Measurements from ENCODE around the gene MAP9. TPM values are rescaled to one million over a fixed set of nuclear protein-coding genes. Genes with fewer than 3 reads are reported as not detected.

The MAP9 gene
- total and polyA plus RNA-seq, 2 of the 4 experiments (the other 2 are of a cell fraction) = 4.0 to 6.6 TPM

GRCh38 chr4:155407480-155407879 lies 30.7 kb upstream of the MAP9 start:
- Histone ChIP-seq H3K56ac (ENCODE audit: extremely low read depth, insufficient read depth, low read length) (no peak overlapping the region), H3K23ac (ENCODE audit: low read depth, low read length) (no peak overlapping the region), H3K27me3 (ENCODE audit: control insufficient read depth, insufficient read depth, low read length) (no peaks in the 10 kb centered on the region), H2BK15ac (ENCODE audit: low read depth, low read length) (no peak overlapping the region), H3K18ac (ENCODE audit: low read depth, low read length) (no peak overlapping the region), H3K4me3 (ENCODE audit: insufficient read depth, low read depth, low read length) (no peak overlapping the region), H4K91ac (ENCODE audit: insufficient read depth, low read depth, low read length) (no peak overlapping the region), H3K14ac (replicated peaks; ENCODE audit: low read depth, low read length) (no peak overlapping the region), H3K9ac (ENCODE audit: low read depth, low read length) (no peak overlapping the region), H2AK5ac (ENCODE audit: low read depth, low read length) (no peak overlapping the region), H2AFZ (replicated peaks; ENCODE audit: low read length, poor library complexity) (no peak overlapping the region), H3K9me3 (ENCODE audit: control insufficient read depth, insufficient read depth, low read length) (no peaks in the 10 kb centered on the region), H3K79me1 (ENCODE audit: low read depth in 1 of 2, low read length in 2 of 2) (no peaks in the 10 kb centered on the region), H4K20me1 (ENCODE audit: insufficient read depth, low read length) (no peaks in the 10 kb centered on the region), H2BK20ac (ENCODE audit: low read depth, low read length) (no peak overlapping the region), H3K4me1 (ENCODE audit: control insufficient read depth, insufficient read depth, low read length) (no peaks in the 10 kb centered on the region; the same call in 1 of the 2 replicates), H2AK9ac (replicated peaks; ENCODE audit: low read depth, low read length, poor library complexity) (no peak overlapping the region), H3K4ac (ENCODE audit: low read depth, low read length) (no peak overlapping the region), H3K9me1 (ENCODE audit: insufficient read depth, low read length) (no peaks in the 10 kb centered on the region), H2BK120ac (ENCODE audit: low read depth, low read length) (no peak overlapping the region), H3K4me2 (ENCODE audit: low read depth, low read length) (no peak overlapping the region), H2BK5ac (ENCODE audit: low read depth, low read length, poor library complexity, severe bottlenecking) (no peak overlapping the region), H4K5ac (ENCODE audit: low read depth, low read length) (no peak overlapping the region), H3K36me3 (ENCODE audit: control insufficient read depth, insufficient read depth, low read length) (no peaks in the 10 kb centered on the region), H3K27ac (ENCODE audit: insufficient read depth, low read length) (no peak overlapping the region), H4K8ac (ENCODE audit: low read depth in 2 of 2, low read length in 2 of 2) (no peak overlapping the region)
- dilution Hi-C loops (cut with HindIII; ENCODE audit: low sequenced_read_pairs, unreplicated experiment) (no loop called here), in situ Hi-C loops (cut with MboI; ENCODE audit: low sequenced_read_pairs) (no loop called here), intact Hi-C loops (cut with micrococcal nuclease) (loop anchor here (10.0 kb wide), 2 partner anchors 707 to 1067 kb away; no protein-coding TSS in a partner anchor)
- CTCF ChIA-PET = no interaction called here
- WGBS, 2 experiments (ENCODE audit: extremely low coverage in 2 of 2, insufficient read length in 1 of 2) = no CpG with 5 or more reads among the region's 1 CpG
- DNase-seq (peak; percentile 23), ATAC-seq (ENCODE audit: low read depth) (peak; percentile 60)
- TF ChIP-seq SMC3 (IDR thresholded peaks at IDR 0.05; ENCODE audit: low read depth, low read length) = no peak
- TF ChIP-seq, protein P1, sequence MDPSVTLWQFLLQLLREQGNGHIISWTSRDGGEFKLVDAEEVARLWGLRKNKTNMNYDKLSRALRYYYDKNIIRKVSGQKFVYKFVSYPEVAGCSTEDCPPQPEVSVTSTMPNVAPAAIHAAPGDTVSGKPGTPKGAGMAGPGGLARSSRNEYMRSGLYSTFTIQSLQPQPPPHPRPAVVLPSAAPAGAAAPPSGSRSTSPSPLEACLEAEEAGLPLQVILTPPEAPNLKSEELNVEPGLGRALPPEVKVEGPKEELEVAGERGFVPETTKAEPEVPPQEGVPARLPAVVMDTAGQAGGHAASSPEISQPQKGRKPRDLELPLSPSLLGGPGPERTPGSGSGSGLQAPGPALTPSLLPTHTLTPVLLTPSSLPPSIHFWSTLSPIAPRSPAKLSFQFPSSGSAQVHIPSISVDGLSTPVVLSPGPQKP (IDR thresholded peaks at IDR 0.05; ENCODE audit: borderline replicate concordance, low read depth, low read length) = no peak
- no peak for TF ChIP-seq BHLHE40 (IDR thresholded peaks at IDR 0.05; ENCODE audit: low read depth, low read length)
- no peak for TF ChIP-seq MAFK (IDR thresholded peaks at IDR 0.05; ENCODE audit: low read depth, low read length)
- TF ChIP-seq RFX5 (IDR thresholded peaks at IDR 0.05; ENCODE audit: low read depth, low read length) = no peak
- TF ChIP-seq RAD21 (IDR thresholded peaks at IDR 0.05; ENCODE audit: low read length) = no peak
- TF ChIP-seq CTCF (conservative IDR thresholded peaks at IDR 0.05; ENCODE audit: low read depth, low read length) = no peak
- TF ChIP-seq RCOR1 (IDR thresholded peaks at IDR 0.05; ENCODE audit: insufficient replicate concordance, low read length) = no peak
- TF ChIP-seq NFE2L2 (IDR thresholded peaks at IDR 0.05; ENCODE audit: low read depth, low read length) = no peak
- TF ChIP-seq MAZ (IDR thresholded peaks at IDR 0.05; ENCODE audit: borderline replicate concordance, low read depth, low read length) = no peak
- no peak for TF ChIP-seq FOS (IDR thresholded peaks at IDR 0.05; ENCODE audit: low read depth, low read length)
- BruUV-seq (replicated peaks) = no TSS peak
- POLR2A ChIA-PET (ENCODE audit: unreplicated experiment) = no interaction called here
